SK-N-SH (cell line): Measurements from ENCODE around the gene SLFN11. TPM values are rescaled to one million over a fixed set of nuclear protein-coding genes. Genes with fewer than 3 reads are reported as not detected.

Source experiments
- CTCF ChIA-PET: fragments of 300-600, 350-600 bp; formaldehyde crosslinking; extraction: SDS; loops from one replicate; lab custom pipeline; 2021; lab: Yijun Ruan, JAX
- POLR2A ChIA-PET: fragments of 350-600 bp; sonication (Branson Sonifier 250); formaldehyde crosslinking; extraction: SDS; loops from one replicate; lab custom pipeline; 2020; ENCODE audit warnings: antibody characterized with exemption, inconsistent platforms; lab: Yijun Ruan, JAX
- DNase-seq: peaks from one replicate; pipeline ENCODE4 v3.0.0; 2012
- H2AFZ ChIP-seq: fragments of 200-600 bp; sonication (generic); 2 replicates; pipeline ENCODE4 v1.8.1; 2016; ENCODE audit warnings: antibody characterized with exemption, mild to moderate bottlenecking, low read depth
- H3F3A ChIP-seq: fragments of 200-600 bp; sonication (generic); replicated peaks from 2 replicates; pipeline ENCODE3; 2016; ENCODE audit warnings: antibody characterized with exemption, mild to moderate bottlenecking; ENCODE audit not compliant: insufficient read depth
- H3K27ac ChIP-seq, 2 experiments: fragments of 200-500 bp in 1 of 2; fragments of 200-600 bp in 1 of 2; sonication (Bioruptor generic) in 1 of 2; sonication (generic), shearing (Covaris generic) in 1 of 2; 2 replicates each; pipeline versions ENCODE4 v1.5.1 to v1.6.1; 2014 to 2016; ENCODE audit warnings: low read depth in 2 of 2, inconsistent platforms in 1 of 2, low read length in 1 of 2, mild to moderate bottlenecking in 1 of 2, mixed read lengths in 1 of 2
- H3K27me3 ChIP-seq: fragments of 200-600 bp; sonication (generic), shearing (Covaris generic); 2 replicates; pipeline ENCODE4 v1.6.1; 2016; ENCODE audit warnings: mixed run types; ENCODE audit not compliant: insufficient read depth
- H3K36me3 ChIP-seq, 2 experiments: fragments of 200-500 bp in 1 of 2; fragments of 200-600 bp in 1 of 2; sonication (Bioruptor generic) in 1 of 2; sonication (generic) in 1 of 2; replicated peaks in 1 of 2; 2 replicates each; pipeline versions ENCODE3 to v1.5.1; 2014 to 2016; ENCODE audit warnings: low read length in 1 of 2, mild to moderate bottlenecking in 1 of 2; ENCODE audit not compliant: insufficient read depth in 2 of 2, control insufficient read depth in 1 of 2
- H3K4me1 ChIP-seq, 2 experiments: fragments of 200-500 bp in 1 of 2; fragments of 200-600 bp in 1 of 2; sonication (Bioruptor generic) in 1 of 2; sonication (generic), shearing (Covaris generic) in 1 of 2; 2 replicates each; pipeline versions ENCODE4 v1.5.1 to v1.6.1; 2014 to 2016; ENCODE audit warnings: low read depth in 1 of 2, low read length in 1 of 2, mixed run types in 1 of 2; ENCODE audit not compliant: insufficient read depth in 2 of 2, control insufficient read depth in 1 of 2
- H3K4me2 ChIP-seq: fragments of 200-600 bp; sonication (generic), shearing (Covaris generic); 2 replicates; pipeline ENCODE4 v1.6.1; 2017; ENCODE audit warnings: mixed run types
- H3K4me3 ChIP-seq, 2 experiments: fragments of 200-500 bp in 1 of 2; fragments of 200-600 bp in 1 of 2; sonication (Bioruptor generic) in 1 of 2; sonication (generic), shearing (Covaris generic) in 1 of 2; 2 replicates each; pipeline versions ENCODE4 v1.5.1 to v1.8.1; 2014 to 2016; ENCODE audit warnings: low read depth in 2 of 2, inconsistent platforms in 1 of 2, low read length in 1 of 2, mild to moderate bottlenecking in 1 of 2, mixed read lengths in 1 of 2, moderate library complexity in 1 of 2
- H3K79me2 ChIP-seq: fragments of 200-600 bp; sonication (generic); 2 replicates; pipeline ENCODE4 v1.8.1; 2017; ENCODE audit warnings: mild to moderate bottlenecking; ENCODE audit not compliant: insufficient read depth
- H3K9ac ChIP-seq: fragments of 200-600 bp; sonication (generic); 2 replicates; pipeline ENCODE4 v1.6.1; 2017; ENCODE audit warnings: mixed run types
- H3K9me2 ChIP-seq: fragments of 200-600 bp; sonication (generic); 2 replicates; pipeline ENCODE4 v1.6.1; 2017; ENCODE audit warnings: mixed run types
- H3K9me3 ChIP-seq: fragments of 200-600 bp; sonication (generic); 2 replicates; pipeline ENCODE4 v1.6.1; 2017; ENCODE audit warnings: mixed run types, mild to moderate bottlenecking, moderate library complexity
- H4K20me1 ChIP-seq: fragments of 200-600 bp; sonication (generic); 2 replicates; pipeline ENCODE4 v1.6.1; 2017; ENCODE audit warnings: mild to moderate bottlenecking, mixed run types; ENCODE audit not compliant: insufficient read depth
- CHD2 ChIP-seq: fragments of 150-350 bp; IDR thresholded peaks from 2 replicates; pipeline ENCODE4 v1.6.1; 2018; ENCODE audit warnings: low read length; ENCODE audit not compliant: partially characterized antibody
- ELF1 ChIP-seq: IDR thresholded peaks from 2 replicates; pipeline ENCODE4 v1.4.0; 2012
- EZH2phosphoT487 ChIP-seq: fragments of 200-600 bp; sonication (generic); IDR thresholded peaks from 2 replicates; pipeline ENCODE4 v1.6.1; 2017; ENCODE audit warnings: low read depth, mixed run types, mild to moderate bottlenecking, antibody characterized with exemption, moderate library complexity, borderline replicate concordance
- FOSL2 ChIP-seq: IDR thresholded peaks from 2 replicates; pipeline ENCODE4 v1.4.0; 2012; ENCODE audit warnings: low read depth, mild to moderate bottlenecking, moderate library complexity, borderline replicate concordance
- FOXJ3 ChIP-seq: sonication (generic); formaldehyde crosslinking; IDR thresholded peaks from 2 replicates; pipeline ENCODE4 v1.5.1; 2020; ENCODE audit warnings: mild to moderate bottlenecking, missing genetic modification reagents
- FOXM1 ChIP-seq: IDR thresholded peaks from 2 replicates; pipeline ENCODE4 v1.4.0; 2012; ENCODE audit warnings: low read depth, mild to moderate bottlenecking
- IRF3 ChIP-seq: fragments of 150-350 bp; IDR thresholded peaks from 2 replicates; pipeline ENCODE4 v1.6.1; 2016; ENCODE audit warnings: mild to moderate bottlenecking, low read depth, low read length
- JUND ChIP-seq: IDR thresholded peaks from 2 replicates; pipeline ENCODE4 v1.4.0; 2012
- MAX ChIP-seq: IDR thresholded peaks from 2 replicates; pipeline ENCODE4 v1.4.0; 2012; ENCODE audit warnings: low read depth
- MEF2A ChIP-seq: IDR thresholded peaks from 2 replicates; pipeline ENCODE4 v1.4.0; 2012; ENCODE audit warnings: low read depth, borderline replicate concordance
- NFIC ChIP-seq: IDR thresholded peaks from 2 replicates; pipeline ENCODE4 v1.4.0; 2012; ENCODE audit warnings: borderline replicate concordance
- NRF1 ChIP-seq: IDR thresholded peaks from 2 replicates; pipeline ENCODE4 v1.6.1; 2012; ENCODE audit warnings: low read depth, mild to moderate bottlenecking, low read length
- RAD21 ChIP-seq: IDR thresholded peaks from 2 replicates; pipeline ENCODE4 v1.6.1; 2012; ENCODE audit warnings: mild to moderate bottlenecking, low read length
- REST ChIP-seq: IDR thresholded peaks from 2 replicates; pipeline ENCODE4 v1.6.1; 2012; ENCODE audit warnings: mild to moderate bottlenecking, low read depth, low read length, moderate library complexity
- RFX5 ChIP-seq: IDR thresholded peaks from 2 replicates; pipeline ENCODE4 v1.6.1; 2012; ENCODE audit warnings: mild to moderate bottlenecking, improper control_type of control experiment, low read length
- RXRA ChIP-seq: IDR thresholded peaks from 2 replicates; pipeline ENCODE4 v1.4.0; 2012; ENCODE audit warnings: low read depth, mild to moderate bottlenecking, borderline replicate concordance
- SMC3 ChIP-seq: IDR thresholded peaks from 2 replicates; pipeline ENCODE4 v1.6.1; 2012; ENCODE audit warnings: low read depth, low read length, improper control_type of control experiment
- TCF12 ChIP-seq: IDR thresholded peaks from 2 replicates; pipeline ENCODE4 v1.4.0; 2012
- WGBS: methylation state at CpG from one replicate; pipeline ENCODE4 v1.1.6; 2017; ENCODE audit warnings: low lambda C conversion rate; 5-methylcytosine and 5-hydroxymethylcytosine counted together
- polyA plus RNA-seq, 3 experiments: library from polyadenylated mRNA; depleted of rRNA; stranded (reverse); fragments of >200 nt; gene quantifications; 2 replicates each; pipeline ENCODE4 v1.2.3, GENCODE V29; 2012
- TF ChIP-seq, protein P1 (sequence below): IDR thresholded peaks from 2 replicates; pipeline ENCODE4; 2012

The SLFN11 gene
- polyA plus RNA-seq, 1 of the 3 experiments (the other 2 are of a cell fraction): 0.02 TPM

DNA sequence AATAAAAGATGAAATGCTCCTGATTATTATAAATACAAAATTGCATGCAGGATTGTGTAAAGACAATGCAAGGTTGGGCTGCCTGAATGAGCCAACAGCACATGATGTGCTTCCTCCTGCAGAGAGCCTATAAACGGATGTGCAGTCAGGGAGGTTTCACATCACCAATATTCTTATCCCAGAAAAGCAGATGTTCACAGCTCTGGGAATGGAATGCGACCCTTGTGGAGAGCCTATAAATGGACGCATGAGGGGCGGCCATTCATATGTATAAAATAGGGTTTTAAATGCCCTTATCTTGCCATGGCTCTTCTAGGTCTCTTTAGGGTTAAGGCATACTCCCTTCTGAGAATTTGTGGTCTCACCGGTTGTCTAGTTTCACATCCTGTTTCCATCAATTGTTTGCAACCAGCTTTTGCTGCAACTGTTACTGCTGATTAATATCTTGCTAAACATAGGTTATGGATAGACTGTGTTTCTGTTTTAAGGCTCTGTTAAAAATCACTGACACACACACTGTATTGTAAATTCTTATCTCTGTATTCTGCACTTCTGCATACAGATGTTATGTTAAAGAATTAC is 31.9 kb downstream of the SLFN11 start:
- no peak for TF ChIP-seq MEF2A
- Histone ChIP-seq H3K9ac (no peak overlapping the region), H3K27me3 (peaks cover 22% of the 10 kb centered on the region), H3K4me1 (no peaks in the 10 kb centered on the region), H4K20me1 (no peaks in the 10 kb centered on the region), H3K9me2 (no peaks in the 10 kb centered on the region), H3K9me3 (no peaks in the 10 kb centered on the region), H3K4me3 (no peak overlapping the region), H3K79me2 (no peaks in the 10 kb centered on the region), H3F3A (no peaks in the 10 kb centered on the region), H2AFZ (no peak overlapping the region), H3K27ac (no peak overlapping the region), H3K36me3 (no peaks in the 10 kb centered on the region), H3K4me2 (no peak overlapping the region)
- no peak for DNase-seq
- ChIA-PET POLR2A (no interaction called here), CTCF (no interaction called here)
- WGBS: 5% methylated on average over 5 of the region's 5 CpGs

GRCh38 chr17:35338230-35338629 is 35.2 kb downstream of the SLFN11 start:
- CTCF ChIA-PET: no interaction called here
- no peak for DNase-seq
- H4K20me1 ChIP-seq: no peaks in the 10 kb centered on the region
- H3K4me2 ChIP-seq: no peak overlapping the region
- H3K4me3 ChIP-seq: no peak overlapping the region
- peaks cover 9% of the 10 kb centered on the region; the same call in 1 of the 2 replicates for H3K27me3 ChIP-seq
- no peaks in the 10 kb centered on the region for H3K79me2 ChIP-seq
- H3K27ac ChIP-seq: no peak overlapping the region
- no peak overlapping the region for H2AFZ ChIP-seq
- H3K36me3 ChIP-seq: no peaks in the 10 kb centered on the region
- H3K4me1 ChIP-seq: no peaks in the 10 kb centered on the region
- POLR2A ChIA-PET: no interaction called here
- no peak overlapping the region for H3K9ac ChIP-seq
- H3F3A ChIP-seq: no peaks in the 10 kb centered on the region
- no peaks in the 10 kb centered on the region for H3K9me3 ChIP-seq
- no peaks in the 10 kb centered on the region for H3K9me2 ChIP-seq
- no peak for TF ChIP-seq FOXJ3
- TF ChIP-seq EZH2phosphoT487: no peak
- TF ChIP-seq RAD21: no peak
- no peak for TF ChIP-seq CHD2
- TF ChIP-seq JUND: no peak
- no peak for TF ChIP-seq RFX5
- TF ChIP-seq MAX: no peak
- TF ChIP-seq, protein P1, sequence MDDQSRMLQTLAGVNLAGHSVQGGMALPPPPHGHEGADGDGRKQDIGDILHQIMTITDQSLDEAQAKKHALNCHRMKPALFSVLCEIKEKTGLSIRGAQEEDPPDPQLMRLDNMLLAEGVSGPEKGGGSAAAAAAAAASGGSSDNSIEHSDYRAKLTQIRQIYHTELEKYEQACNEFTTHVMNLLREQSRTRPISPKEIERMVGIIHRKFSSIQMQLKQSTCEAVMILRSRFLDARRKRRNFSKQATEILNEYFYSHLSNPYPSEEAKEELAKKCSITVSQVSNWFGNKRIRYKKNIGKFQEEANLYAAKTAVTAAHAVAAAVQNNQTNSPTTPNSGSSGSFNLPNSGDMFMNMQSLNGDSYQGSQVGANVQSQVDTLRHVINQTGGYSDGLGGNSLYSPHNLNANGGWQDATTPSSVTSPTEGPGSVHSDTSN: no peak
- no peak for TF ChIP-seq ELF1
- no peak for TF ChIP-seq REST
- TF ChIP-seq FOXM1: no peak
- TF ChIP-seq TCF12: no peak
- TF ChIP-seq FOSL2: no peak
- TF ChIP-seq SMC3: no peak
- TF ChIP-seq NRF1: no peak
- TF ChIP-seq IRF3: no peak
- no peak for TF ChIP-seq NFIC
- TF ChIP-seq RXRA: no peak
- WGBS: 0% methylated on average over 2 of the region's 2 CpGs
